SK-N-SH (cell line): ENCODE data around the gene UGT1A7. TPM values are rescaled to one million over a fixed set of nuclear protein-coding genes. Genes with fewer than 3 reads are reported as not detected.

Experiments
- CTCF ChIA-PET: fragments of 300-600, 350-600 bp; formaldehyde crosslinking; extraction: SDS; loops from one replicate; lab custom pipeline; 2021; lab: Yijun Ruan, JAX
- POLR2A ChIA-PET: fragments of 350-600 bp; sonication (Branson Sonifier 250); formaldehyde crosslinking; extraction: SDS; loops from one replicate; lab custom pipeline; 2020; ENCODE audit warnings: antibody characterized with exemption, inconsistent platforms; lab: Yijun Ruan, JAX
- DNase-seq: peaks from one replicate; pipeline ENCODE4 v3.0.0; 2012
- H2AFZ ChIP-seq: fragments of 200-600 bp; sonication (generic); 2 replicates; pipeline ENCODE4 v1.8.1; 2016; ENCODE audit warnings: antibody characterized with exemption, mild to moderate bottlenecking, low read depth
- H3F3A ChIP-seq: fragments of 200-600 bp; sonication (generic); replicated peaks from 2 replicates; pipeline ENCODE3; 2016; ENCODE audit warnings: antibody characterized with exemption, mild to moderate bottlenecking; ENCODE audit not compliant: insufficient read depth
- H3K27ac ChIP-seq, 2 experiments: fragments of 200-500 bp in 1 of 2; fragments of 200-600 bp in 1 of 2; sonication (Bioruptor generic) in 1 of 2; sonication (generic), shearing (Covaris generic) in 1 of 2; 2 replicates each; pipeline versions ENCODE4 v1.5.1 to v1.6.1; 2014 to 2016; ENCODE audit warnings: low read depth in 2 of 2, inconsistent platforms in 1 of 2, low read length in 1 of 2, mild to moderate bottlenecking in 1 of 2, mixed read lengths in 1 of 2
- H3K27me3 ChIP-seq: fragments of 200-600 bp; sonication (generic), shearing (Covaris generic); 2 replicates; pipeline ENCODE4 v1.6.1; 2016; ENCODE audit warnings: mixed run types; ENCODE audit not compliant: insufficient read depth
- H3K36me3 ChIP-seq, 2 experiments: fragments of 200-500 bp in 1 of 2; fragments of 200-600 bp in 1 of 2; sonication (Bioruptor generic) in 1 of 2; sonication (generic) in 1 of 2; replicated peaks in 1 of 2; 2 replicates each; pipeline versions ENCODE3 to v1.5.1; 2014 to 2016; ENCODE audit warnings: low read length in 1 of 2, mild to moderate bottlenecking in 1 of 2; ENCODE audit not compliant: insufficient read depth in 2 of 2, control insufficient read depth in 1 of 2
- H3K4me1 ChIP-seq, 2 experiments: fragments of 200-500 bp in 1 of 2; fragments of 200-600 bp in 1 of 2; sonication (Bioruptor generic) in 1 of 2; sonication (generic), shearing (Covaris generic) in 1 of 2; 2 replicates each; pipeline versions ENCODE4 v1.5.1 to v1.6.1; 2014 to 2016; ENCODE audit warnings: low read depth in 1 of 2, low read length in 1 of 2, mixed run types in 1 of 2; ENCODE audit not compliant: insufficient read depth in 2 of 2, control insufficient read depth in 1 of 2
- H3K4me2 ChIP-seq: fragments of 200-600 bp; sonication (generic), shearing (Covaris generic); 2 replicates; pipeline ENCODE4 v1.6.1; 2017; ENCODE audit warnings: mixed run types
- H3K4me3 ChIP-seq, 2 experiments: fragments of 200-500 bp in 1 of 2; fragments of 200-600 bp in 1 of 2; sonication (Bioruptor generic) in 1 of 2; sonication (generic), shearing (Covaris generic) in 1 of 2; 2 replicates each; pipeline versions ENCODE4 v1.5.1 to v1.8.1; 2014 to 2016; ENCODE audit warnings: low read depth in 2 of 2, inconsistent platforms in 1 of 2, low read length in 1 of 2, mild to moderate bottlenecking in 1 of 2, mixed read lengths in 1 of 2, moderate library complexity in 1 of 2
- H3K79me2 ChIP-seq: fragments of 200-600 bp; sonication (generic); 2 replicates; pipeline ENCODE4 v1.8.1; 2017; ENCODE audit warnings: mild to moderate bottlenecking; ENCODE audit not compliant: insufficient read depth
- H3K9ac ChIP-seq: fragments of 200-600 bp; sonication (generic); 2 replicates; pipeline ENCODE4 v1.6.1; 2017; ENCODE audit warnings: mixed run types
- H3K9me2 ChIP-seq: fragments of 200-600 bp; sonication (generic); 2 replicates; pipeline ENCODE4 v1.6.1; 2017; ENCODE audit warnings: mixed run types
- H3K9me3 ChIP-seq: fragments of 200-600 bp; sonication (generic); 2 replicates; pipeline ENCODE4 v1.6.1; 2017; ENCODE audit warnings: mixed run types, mild to moderate bottlenecking, moderate library complexity
- H4K20me1 ChIP-seq: fragments of 200-600 bp; sonication (generic); 2 replicates; pipeline ENCODE4 v1.6.1; 2017; ENCODE audit warnings: mild to moderate bottlenecking, mixed run types; ENCODE audit not compliant: insufficient read depth
- ELF1 ChIP-seq: IDR thresholded peaks from 2 replicates; pipeline ENCODE4 v1.4.0; 2012
- FOSL2 ChIP-seq: IDR thresholded peaks from 2 replicates; pipeline ENCODE4 v1.4.0; 2012; ENCODE audit warnings: low read depth, mild to moderate bottlenecking, moderate library complexity, borderline replicate concordance
- FOXJ3 ChIP-seq: sonication (generic); formaldehyde crosslinking; IDR thresholded peaks from 2 replicates; pipeline ENCODE4 v1.5.1; 2020; ENCODE audit warnings: mild to moderate bottlenecking, missing genetic modification reagents
- GABPA ChIP-seq: IDR thresholded peaks from 2 replicates; pipeline ENCODE4 v1.4.0; 2012; ENCODE audit warnings: low read depth, mild to moderate bottlenecking
- JUND ChIP-seq: IDR thresholded peaks from 2 replicates; pipeline ENCODE4 v1.4.0; 2012
- MEF2A ChIP-seq: IDR thresholded peaks from 2 replicates; pipeline ENCODE4 v1.4.0; 2012; ENCODE audit warnings: low read depth, borderline replicate concordance
- MXI1 ChIP-seq: IDR thresholded peaks from 2 replicates; pipeline ENCODE4 v1.6.1; 2012; ENCODE audit warnings: mild to moderate bottlenecking, low read depth, low read length, improper control_type of control experiment
- NRF1 ChIP-seq: IDR thresholded peaks from 2 replicates; pipeline ENCODE4 v1.6.1; 2012; ENCODE audit warnings: low read depth, mild to moderate bottlenecking, low read length
- POLR2AphosphoS5 ChIP-seq: IDR thresholded peaks from 2 replicates; pipeline ENCODE4 v1.6.1; 2012; ENCODE audit warnings: low read depth, low read length
- RAD21 ChIP-seq: IDR thresholded peaks from 2 replicates; pipeline ENCODE4 v1.6.1; 2012; ENCODE audit warnings: mild to moderate bottlenecking, low read length
- RCOR1 ChIP-seq: fragments of 150-350 bp; IDR thresholded peaks from 2 replicates; pipeline ENCODE4 v1.6.1; 2017; ENCODE audit warnings: antibody characterized with exemption, low read length
- RXRA ChIP-seq: IDR thresholded peaks from 2 replicates; pipeline ENCODE4 v1.4.0; 2012; ENCODE audit warnings: low read depth, mild to moderate bottlenecking, borderline replicate concordance
- SMC3 ChIP-seq: IDR thresholded peaks from 2 replicates; pipeline ENCODE4 v1.6.1; 2012; ENCODE audit warnings: low read depth, low read length, improper control_type of control experiment
- TCF12 ChIP-seq: IDR thresholded peaks from 2 replicates; pipeline ENCODE4 v1.4.0; 2012
- TEAD4 ChIP-seq: IDR thresholded peaks from 2 replicates; pipeline ENCODE4 v1.4.0; 2012; ENCODE audit warnings: mild to moderate bottlenecking, borderline replicate concordance; ENCODE audit not compliant: insufficient read depth
- WGBS: methylation state at CpG from one replicate; pipeline ENCODE4 v1.1.6; 2017; ENCODE audit warnings: low lambda C conversion rate; 5-methylcytosine and 5-hydroxymethylcytosine counted together
- polyA plus RNA-seq, 3 experiments: library from polyadenylated mRNA; depleted of rRNA; stranded (reverse); fragments of >200 nt; gene quantifications; 2 replicates each; pipeline ENCODE4 v1.2.3, GENCODE V29; 2012
- TF ChIP-seq, protein P1 (sequence below): IDR thresholded peaks from 2 replicates; pipeline ENCODE4 v1.6.1; 2012; ENCODE audit warnings: mild to moderate bottlenecking, low read depth, low read length, moderate library complexity
- TF ChIP-seq, protein P2 (sequence below): fragments of 150-350 bp; IDR thresholded peaks from 2 replicates; pipeline ENCODE4 v1.6.1; 2017; ENCODE audit warnings: antibody characterized with exemption, low read length, low read depth, borderline replicate concordance
- TF ChIP-seq, protein P3 (sequence below): fragments of 150-350 bp; IDR thresholded peaks from 2 replicates; pipeline ENCODE4 v1.6.1; 2016; ENCODE audit warnings: mild to moderate bottlenecking, low read depth, low read length
- TF ChIP-seq, protein P4 (sequence below): IDR thresholded peaks from 2 replicates; pipeline ENCODE4 v1.4.0; 2012; ENCODE audit warnings: low read depth

UGT1A7 gene
- polyA plus RNA-seq, 1 of the 3 experiments (the other 2 are of a cell fraction), result not detected

DNA sequence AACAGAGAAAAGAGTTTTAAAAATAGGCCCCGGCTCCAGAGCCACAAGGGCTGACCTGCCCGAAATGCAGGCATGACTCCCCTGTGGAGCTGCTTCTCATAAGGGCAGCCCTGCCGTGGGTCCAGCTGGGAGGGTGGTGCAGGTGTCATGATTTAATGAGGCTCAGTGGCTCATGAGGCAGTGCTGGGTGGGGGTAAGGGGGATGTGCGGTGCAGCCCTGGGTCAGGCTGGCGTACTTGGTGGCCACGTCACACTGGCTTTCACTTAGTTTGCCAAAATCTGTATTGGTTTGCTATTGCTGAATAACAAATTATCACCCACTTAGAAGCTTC is 139.0 kb downstream of the UGT1A7 start:
- no peak for DNase-seq
- H3K4me2 ChIP-seq, result no peak overlapping the region
- no peak overlapping the region for H2AFZ ChIP-seq
- TF ChIP-seq POLR2AphosphoS5 (no peak), RXRA (no peak), FOSL2 (no peak), TCF12 (no peak)
- TF ChIP-seq, protein P1, sequence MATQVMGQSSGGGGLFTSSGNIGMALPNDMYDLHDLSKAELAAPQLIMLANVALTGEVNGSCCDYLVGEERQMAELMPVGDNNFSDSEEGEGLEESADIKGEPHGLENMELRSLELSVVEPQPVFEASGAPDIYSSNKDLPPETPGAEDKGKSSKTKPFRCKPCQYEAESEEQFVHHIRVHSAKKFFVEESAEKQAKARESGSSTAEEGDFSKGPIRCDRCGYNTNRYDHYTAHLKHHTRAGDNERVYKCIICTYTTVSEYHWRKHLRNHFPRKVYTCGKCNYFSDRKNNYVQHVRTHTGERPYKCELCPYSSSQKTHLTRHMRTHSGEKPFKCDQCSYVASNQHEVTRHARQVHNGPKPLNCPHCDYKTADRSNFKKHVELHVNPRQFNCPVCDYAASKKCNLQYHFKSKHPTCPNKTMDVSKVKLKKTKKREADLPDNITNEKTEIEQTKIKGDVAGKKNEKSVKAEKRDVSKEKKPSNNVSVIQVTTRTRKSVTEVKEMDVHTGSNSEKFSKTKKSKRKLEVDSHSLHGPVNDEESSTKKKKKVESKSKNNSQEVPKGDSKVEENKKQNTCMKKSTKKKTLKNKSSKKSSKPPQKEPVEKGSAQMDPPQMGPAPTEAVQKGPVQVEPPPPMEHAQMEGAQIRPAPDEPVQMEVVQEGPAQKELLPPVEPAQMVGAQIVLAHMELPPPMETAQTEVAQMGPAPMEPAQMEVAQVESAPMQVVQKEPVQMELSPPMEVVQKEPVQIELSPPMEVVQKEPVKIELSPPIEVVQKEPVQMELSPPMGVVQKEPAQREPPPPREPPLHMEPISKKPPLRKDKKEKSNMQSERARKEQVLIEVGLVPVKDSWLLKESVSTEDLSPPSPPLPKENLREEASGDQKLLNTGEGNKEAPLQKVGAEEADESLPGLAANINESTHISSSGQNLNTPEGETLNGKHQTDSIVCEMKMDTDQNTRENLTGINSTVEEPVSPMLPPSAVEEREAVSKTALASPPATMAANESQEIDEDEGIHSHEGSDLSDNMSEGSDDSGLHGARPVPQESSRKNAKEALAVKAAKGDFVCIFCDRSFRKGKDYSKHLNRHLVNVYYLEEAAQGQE, result no peak
- TF ChIP-seq, all 33 proteins: peak for 0
- no peaks in the 10 kb centered on the region for H4K20me1 ChIP-seq
- no peak overlapping the region for H3K27ac ChIP-seq
- no peak overlapping the region for H3K9ac ChIP-seq
- H3K4me1 ChIP-seq, result peaks cover 0 to 3% of the 10 kb centered on the region in 2 experiments; a peak in 1 of 4 replicates
- no peaks in the 10 kb centered on the region for H3F3A ChIP-seq
- ChIA-PET CTCF (no interaction called here), POLR2A (no interaction called here)
- H3K9me3 ChIP-seq, result no peaks in the 10 kb centered on the region
- no peaks in the 10 kb centered on the region for H3K9me2 ChIP-seq
- H3K36me3 ChIP-seq, result no peaks in the 10 kb centered on the region
- no peaks in the 10 kb centered on the region for H3K79me2 ChIP-seq
- 77% methylated on average over 6 of the region's 6 CpGs for WGBS
- H3K4me3 ChIP-seq, result no peak overlapping the region
- H3K27me3 ChIP-seq, result no peaks in the 10 kb centered on the region

DNA sequence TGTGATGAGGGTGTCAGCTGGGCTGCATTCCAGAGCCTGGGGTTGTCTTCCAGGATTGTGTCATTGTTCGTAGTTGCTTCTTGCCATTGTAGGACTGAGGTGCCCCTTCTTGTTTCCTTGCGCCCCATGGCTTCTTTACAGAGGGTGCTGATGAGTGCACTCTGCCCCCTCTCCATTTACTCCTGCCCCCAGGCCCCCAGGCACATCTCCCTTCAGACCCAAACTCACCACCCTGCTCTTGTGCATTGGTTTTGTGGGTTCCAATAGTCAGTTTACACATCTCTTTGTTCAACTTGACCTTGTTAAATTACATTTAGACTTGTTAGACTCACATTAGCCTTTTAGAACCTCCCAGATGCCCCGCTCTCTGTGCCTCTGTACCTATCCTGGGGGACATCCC is 139.5 kb downstream of the UGT1A7 start:
- Histone ChIP-seq H3K4me3 (no peak overlapping the region), H3K4me2 (no peak overlapping the region), H3K4me1 (peaks cover 0 to 3% of the 10 kb centered on the region in 2 experiments; a peak in 1 of 4 replicates), H3K36me3 (no peaks in the 10 kb centered on the region), H3K9ac (no peak overlapping the region), H3K9me3 (no peaks in the 10 kb centered on the region), H3K79me2 (no peaks in the 10 kb centered on the region), H3K27ac (no peak overlapping the region), H3F3A (no peaks in the 10 kb centered on the region), H4K20me1 (no peaks in the 10 kb centered on the region), H3K27me3 (no peaks in the 10 kb centered on the region), H2AFZ (no peak overlapping the region), H3K9me2 (no peaks in the 10 kb centered on the region)
- POLR2A ChIA-PET, result no interaction called here
- WGBS, result 64% methylated on average over 3 of the region's 3 CpGs
- CTCF ChIA-PET, result no interaction called here
- no peak for DNase-seq
- no peak for TF ChIP-seq RAD21
- TF ChIP-seq MEF2A, result no peak
- TF ChIP-seq RXRA, result no peak
- no peak for TF ChIP-seq FOXJ3
- TF ChIP-seq MXI1, result no peak
- TF ChIP-seq NRF1, result no peak
- TF ChIP-seq GABPA, result no peak
- TF ChIP-seq, protein P2, sequence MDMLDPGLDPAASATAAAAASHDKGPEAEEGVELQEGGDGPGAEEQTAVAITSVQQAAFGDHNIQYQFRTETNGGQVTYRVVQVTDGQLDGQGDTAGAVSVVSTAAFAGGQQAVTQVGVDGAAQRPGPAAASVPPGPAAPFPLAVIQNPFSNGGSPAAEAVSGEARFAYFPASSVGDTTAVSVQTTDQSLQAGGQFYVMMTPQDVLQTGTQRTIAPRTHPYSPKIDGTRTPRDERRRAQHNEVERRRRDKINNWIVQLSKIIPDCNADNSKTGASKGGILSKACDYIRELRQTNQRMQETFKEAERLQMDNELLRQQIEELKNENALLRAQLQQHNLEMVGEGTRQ, result no peak
- no peak for TF ChIP-seq SMC3
- TF ChIP-seq TCF12, result no peak
- TF ChIP-seq ELF1, result no peak
- TF ChIP-seq, protein P3, sequence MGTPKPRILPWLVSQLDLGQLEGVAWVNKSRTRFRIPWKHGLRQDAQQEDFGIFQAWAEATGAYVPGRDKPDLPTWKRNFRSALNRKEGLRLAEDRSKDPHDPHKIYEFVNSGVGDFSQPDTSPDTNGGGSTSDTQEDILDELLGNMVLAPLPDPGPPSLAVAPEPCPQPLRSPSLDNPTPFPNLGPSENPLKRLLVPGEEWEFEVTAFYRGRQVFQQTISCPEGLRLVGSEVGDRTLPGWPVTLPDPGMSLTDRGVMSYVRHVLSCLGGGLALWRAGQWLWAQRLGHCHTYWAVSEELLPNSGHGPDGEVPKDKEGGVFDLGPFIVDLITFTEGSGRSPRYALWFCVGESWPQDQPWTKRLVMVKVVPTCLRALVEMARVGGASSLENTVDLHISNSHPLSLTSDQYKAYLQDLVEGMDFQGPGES, result no peak
- TF ChIP-seq RCOR1, result no peak
- TF ChIP-seq JUND, result no peak
- TF ChIP-seq, protein P4, sequence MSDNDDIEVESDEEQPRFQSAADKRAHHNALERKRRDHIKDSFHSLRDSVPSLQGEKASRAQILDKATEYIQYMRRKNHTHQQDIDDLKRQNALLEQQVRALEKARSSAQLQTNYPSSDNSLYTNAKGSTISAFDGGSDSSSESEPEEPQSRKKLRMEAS, result no peak
- no peak for TF ChIP-seq TEAD4
- TF ChIP-seq, protein P1, result no peak
